GM18519 (cell line): Measurements from ENCODE around the gene CMIP.

Experiments
- ATAC-seq: cut with Tn5 transposase; IDR thresholded peaks from one replicate; pipeline ENCODE4 v1.9.1; 2021; ENCODE audit warnings: mild to moderate bottlenecking, moderate library complexity; ENCODE audit not compliant: unreplicated experiment, low FRiP score

The CMIP gene

DNA sequence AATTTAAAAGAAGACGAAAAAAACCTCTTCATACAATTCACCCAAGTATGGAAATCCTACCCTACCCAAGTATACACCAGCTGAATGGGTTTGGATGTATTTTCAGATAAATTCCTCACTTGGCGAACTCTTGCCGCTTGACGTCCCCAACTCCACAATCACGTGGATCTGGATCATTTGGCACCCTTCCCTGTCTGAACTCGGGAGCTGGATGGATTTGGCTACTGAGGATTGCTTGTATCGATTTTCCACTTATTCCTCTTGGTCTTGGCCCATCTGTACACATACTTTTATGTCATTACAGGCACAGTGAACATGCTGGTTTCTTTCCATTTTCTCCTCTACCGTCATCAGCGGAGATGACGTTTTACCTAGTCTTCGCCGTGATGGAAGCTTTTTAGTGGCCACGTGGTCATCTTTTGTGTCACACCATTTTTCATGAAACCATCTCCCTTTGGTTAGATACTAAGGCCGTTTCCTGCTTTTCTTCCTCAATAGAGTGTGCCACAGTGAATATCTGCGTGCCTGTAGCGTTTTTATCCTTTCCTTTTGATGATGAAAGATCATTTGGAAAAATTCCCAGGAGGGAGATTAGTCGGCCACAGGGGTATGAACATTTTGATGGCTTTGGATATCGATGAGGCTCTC is 47.1 kb downstream of the CMIP start:
- ATAC-seq, result no peak

DNA sequence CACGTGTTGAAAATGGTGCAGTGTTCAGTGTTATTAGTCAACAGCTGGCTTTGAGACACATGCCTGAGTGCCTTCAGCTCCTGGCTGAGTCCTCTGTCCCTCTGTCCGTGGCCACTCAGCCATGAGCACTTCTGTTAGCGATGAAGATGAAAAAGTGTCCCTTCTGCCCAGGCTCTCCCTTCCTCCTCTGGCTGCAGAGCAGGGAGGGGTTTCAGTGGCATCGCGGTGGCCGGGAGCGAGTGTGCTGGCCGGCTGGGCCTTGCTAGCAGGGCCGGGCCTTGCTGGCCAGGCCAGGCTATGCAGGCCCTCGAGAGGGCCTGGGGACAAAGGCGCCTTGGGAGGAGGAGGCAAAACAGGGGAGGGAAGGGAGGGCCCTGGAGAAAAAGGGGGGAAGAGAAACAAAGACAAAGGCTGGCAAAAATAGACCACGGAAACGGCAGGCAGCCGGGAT is 47.7 kb downstream of the CMIP start:
- ATAC-seq, result no peak

DNA sequence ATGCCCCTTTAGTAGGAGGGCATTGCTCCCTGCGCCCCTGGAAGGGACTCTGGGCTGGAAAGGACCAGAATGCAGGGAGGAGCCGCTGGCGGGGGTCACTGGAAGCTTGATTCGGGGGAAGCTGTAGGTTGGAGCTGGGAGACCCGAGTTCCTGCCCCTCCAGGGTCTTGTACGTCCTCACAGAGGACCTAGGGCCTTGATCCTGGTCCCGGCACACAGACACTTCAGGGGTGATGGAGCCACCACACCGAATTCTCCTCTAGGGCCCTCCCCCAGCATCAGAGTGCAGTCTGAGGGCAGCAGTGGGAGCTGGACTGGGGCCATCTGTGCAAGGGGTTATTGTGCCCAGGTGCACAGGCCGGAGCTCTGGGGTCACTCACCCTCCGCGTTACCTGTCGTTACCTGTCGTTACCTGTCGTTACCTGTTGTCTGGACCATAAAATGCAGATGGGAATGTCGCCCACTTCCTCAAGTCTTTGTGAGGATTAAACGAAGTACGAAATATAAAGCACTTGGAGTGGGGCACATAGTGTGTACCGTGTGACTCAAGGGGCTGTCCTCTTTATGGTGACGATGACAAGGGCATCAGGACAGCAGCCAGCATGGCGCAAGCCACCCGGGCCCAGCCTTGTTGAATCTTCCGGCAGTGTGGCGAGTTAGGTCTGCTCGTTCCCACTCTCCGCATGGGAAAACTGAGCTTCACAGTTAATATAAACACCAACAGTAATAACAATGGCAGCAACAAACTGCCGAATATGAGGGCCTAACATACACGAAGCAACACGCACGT is 48.6 kb downstream of the CMIP start:
- no peak for ATAC-seq

DNA sequence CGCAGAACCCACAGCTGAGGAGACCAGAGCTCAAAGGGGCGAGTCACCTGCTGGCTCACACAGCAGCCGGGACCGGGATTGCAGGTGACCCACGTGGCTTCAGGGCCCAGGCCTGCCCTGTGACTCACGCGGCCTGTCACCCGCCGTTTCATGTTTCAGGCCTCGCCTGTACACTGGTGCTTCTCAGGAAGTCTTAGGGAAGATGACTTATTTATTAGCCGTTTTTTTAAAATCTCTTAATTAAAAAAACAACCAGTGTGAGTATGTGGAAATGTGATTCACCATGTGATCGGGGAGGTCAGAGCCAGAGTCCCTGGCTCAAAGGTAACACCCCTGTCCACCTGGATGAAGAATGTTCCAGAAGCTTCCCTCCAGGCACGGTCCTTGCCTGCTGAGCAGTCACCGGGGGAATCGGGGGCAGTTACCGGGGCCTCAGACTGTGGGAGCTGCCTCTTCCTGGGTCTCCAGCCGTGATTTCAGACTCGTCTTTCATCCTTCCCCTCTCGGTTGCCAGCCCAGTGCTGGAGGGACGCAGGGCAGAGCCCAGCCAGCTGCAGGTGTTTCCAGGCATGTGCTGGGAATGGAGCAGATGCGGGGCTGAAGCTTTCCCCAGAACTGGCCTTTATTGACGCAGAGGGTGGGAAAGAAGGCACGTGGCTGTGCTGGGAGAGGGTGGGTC is 49.3 kb downstream of the CMIP start:
- ATAC-seq, result no peak

DNA sequence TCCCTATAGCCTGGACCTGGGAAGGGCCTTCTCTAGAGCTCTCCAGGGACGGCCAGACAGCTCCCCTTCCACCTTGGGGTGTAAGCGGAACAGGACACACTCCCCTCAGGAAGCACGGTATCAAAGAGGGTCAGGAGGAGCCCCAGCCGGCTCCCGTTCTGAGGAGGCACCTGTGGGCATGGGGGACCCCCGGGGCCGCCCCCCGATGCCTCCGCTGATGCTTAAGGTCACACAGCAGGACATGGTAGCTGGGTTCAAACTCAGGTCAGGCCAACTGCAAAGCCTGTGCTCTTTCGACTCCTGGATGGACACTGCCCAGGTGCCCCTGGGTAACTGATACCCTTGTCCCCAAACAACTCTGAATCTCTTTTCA is 49.8 kb downstream of the CMIP start:
- no peak for ATAC-seq

DNA sequence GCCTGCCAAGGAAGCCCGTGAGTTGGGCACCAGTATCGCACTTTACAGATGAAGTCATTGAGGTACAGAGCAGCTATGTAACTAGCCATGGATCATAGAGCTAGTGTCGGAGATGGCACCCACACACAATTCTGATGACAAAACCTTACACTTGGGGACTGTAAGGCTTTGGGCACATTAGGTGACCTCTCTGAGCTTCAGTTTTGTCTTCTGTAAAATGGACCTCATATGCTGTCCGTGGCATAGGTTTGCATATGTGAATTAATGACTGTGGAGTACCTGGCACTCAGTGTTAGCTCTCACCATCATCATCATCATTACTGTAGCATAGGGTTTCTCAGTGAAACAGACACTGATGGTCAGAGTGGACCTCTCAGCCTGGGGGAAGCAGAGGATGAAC is 50.3 kb downstream of the CMIP start:
- no peak for ATAC-seq

DNA sequence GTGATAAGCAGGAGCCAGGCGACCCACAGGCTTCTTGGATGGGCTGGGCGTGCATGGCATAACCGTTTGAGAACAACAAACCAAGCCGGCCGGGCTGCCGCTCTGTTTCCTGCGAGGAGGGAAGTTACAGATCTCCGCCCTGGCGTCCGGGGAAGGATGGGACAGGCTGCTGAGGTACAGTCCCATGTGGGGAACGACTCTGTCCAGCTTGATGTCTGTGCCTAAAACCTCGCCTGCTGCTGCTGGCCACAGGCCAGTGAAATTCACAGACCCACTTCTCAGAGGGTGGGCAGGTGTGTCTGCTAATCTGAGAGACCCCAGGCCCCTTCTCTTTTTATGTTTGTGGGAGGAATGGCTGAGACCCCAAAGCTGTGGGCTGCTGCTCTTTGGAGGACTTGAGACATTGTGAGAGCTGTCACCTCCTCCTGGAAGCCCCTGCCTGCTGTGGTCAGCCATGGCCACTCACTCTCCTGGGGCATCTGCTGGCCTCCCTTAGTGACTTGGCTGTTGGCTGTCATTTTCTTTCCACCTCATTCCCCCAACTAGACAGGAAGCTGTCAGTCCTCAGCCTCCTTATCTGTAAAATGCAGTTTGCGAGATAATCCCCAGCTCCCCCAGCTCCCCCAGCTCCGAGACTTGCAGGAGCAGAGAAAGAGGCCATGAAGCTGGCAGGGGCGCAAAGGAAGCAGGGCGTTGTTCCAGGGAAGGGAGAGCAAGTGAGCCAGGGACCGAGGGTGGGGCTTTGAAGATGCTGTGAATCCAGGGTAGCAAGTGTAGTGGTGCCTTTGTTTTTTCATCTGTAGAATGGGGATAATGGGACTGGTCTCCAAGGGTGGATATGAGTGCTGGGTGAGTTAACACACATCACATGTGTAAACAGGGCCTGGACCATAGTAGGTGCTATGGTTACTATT is 51.0 kb downstream of the CMIP start:
- ATAC-seq, result no peak

DNA sequence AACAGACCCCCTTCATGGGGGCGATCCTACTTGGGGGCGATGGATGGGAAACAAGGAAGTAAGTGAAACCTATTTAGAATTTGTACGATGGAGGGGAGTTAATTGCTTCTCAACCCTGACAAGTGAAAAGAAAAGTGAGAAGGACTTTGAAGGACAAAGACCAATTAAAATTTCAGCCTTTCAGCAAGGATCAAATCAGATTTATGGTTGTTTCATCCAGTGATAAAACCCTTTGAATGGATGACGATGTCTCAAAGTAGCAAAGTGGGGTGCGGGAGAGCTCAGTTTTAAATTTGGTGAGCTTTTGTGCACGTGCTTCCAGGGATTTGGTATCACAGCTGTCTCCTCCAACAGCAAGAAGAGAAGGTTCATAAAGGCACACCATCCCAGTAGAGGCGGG is 51.7 kb downstream of the CMIP start:
- no peak for ATAC-seq

DNA sequence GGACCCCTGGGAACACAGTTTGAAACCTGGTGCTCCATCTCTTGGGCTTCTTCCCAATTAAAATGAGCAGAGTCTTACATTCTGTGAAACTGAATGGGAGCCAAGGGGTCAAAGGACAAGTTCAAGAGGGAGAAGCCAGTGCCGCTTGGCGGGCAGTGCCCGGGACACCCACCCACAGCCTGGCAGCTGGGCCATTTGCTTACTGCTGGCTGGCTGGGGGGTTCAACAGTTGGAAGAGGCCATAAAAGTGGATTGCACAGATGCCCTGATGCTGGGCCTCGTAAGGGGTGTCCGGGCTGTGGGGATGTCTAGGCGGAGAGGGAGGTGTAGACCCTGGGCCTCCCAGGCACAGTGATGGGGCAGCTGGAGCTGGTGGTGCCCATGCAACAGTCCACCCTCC is 52.1 kb downstream of the CMIP start:
- ATAC-seq, result no peak

DNA sequence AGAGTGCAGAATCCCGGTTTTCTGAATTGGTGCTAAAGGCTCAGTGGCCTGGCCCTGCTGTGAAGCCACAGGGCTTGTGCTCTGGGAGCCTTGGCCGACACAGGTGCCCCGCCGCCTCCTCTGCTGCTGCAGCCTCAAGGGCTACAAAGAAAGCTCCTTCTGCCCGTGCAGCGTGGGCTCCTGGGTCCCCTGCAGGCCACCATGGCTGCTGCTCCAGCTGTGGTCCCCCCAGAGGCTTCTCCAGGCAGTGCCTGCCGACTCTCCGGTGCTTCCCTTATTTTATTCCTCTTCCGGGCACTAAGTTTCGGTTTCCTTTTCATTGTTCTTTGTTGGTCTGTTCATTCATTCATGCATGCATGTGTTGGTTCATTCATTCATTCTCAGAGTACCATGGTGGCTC is 53.1 kb downstream of the CMIP start:
- ATAC-seq, result no peak

DNA sequence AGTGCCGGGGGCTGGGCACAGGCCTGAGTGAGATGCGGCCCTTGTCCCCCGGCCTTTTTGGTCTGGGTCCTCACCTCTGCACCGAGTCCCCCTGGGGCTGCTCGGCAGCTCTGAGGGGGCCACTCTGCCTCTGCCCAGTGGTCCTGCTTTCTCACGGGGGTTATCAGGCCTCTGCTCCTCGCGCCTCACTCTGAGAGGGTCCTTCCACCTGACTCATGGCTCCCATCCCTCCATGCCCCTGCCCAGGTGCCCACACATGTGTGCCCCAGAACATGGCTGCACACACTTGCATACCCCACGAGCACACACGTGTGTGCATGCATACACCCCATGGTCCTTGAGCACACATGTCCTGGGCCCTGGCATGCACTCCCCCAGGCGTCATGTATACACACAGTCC is 53.7 kb downstream of the CMIP start:
- ATAC-seq, result no peak

DNA sequence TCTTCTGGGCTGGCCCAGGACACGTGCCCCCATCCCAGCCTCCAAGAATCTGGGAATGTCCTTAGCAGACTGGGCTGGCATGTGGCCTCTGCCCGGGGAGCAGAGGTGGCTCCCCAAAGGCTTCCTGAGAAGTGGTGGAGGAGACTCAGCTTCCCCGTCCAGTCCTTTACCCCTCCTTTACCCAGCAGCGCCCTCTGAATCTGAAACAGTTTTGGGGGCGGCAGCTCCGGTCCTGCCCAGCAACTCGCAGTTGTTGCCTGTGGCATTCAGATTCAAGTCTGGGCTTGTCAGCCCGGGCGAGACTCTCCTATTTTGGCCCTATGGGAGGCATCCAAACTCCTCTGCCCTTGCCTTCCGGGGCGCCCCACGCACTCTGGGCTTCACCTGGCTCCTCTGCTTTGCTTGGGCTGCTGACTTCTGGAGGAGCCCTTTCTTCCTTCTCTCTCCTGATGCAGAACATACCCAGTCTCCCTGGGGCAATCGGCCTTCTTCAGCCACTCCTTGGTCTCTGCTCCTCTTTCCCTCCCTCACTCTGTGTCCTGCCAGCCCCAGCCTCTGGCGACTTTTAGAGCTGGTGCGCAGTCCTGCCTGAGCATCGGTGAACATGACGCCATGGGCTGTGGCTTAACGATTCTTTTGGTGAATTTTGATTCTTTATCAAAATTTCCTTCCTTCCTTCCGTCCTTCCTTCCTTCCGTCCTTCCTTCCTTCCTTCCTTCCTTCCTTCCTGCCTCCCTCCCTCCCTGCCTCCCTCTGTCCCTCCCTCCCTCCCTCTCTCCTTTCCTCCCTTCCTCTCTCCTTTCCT is 55.2 kb downstream of the CMIP start:
- ATAC-seq, result no peak

DNA sequence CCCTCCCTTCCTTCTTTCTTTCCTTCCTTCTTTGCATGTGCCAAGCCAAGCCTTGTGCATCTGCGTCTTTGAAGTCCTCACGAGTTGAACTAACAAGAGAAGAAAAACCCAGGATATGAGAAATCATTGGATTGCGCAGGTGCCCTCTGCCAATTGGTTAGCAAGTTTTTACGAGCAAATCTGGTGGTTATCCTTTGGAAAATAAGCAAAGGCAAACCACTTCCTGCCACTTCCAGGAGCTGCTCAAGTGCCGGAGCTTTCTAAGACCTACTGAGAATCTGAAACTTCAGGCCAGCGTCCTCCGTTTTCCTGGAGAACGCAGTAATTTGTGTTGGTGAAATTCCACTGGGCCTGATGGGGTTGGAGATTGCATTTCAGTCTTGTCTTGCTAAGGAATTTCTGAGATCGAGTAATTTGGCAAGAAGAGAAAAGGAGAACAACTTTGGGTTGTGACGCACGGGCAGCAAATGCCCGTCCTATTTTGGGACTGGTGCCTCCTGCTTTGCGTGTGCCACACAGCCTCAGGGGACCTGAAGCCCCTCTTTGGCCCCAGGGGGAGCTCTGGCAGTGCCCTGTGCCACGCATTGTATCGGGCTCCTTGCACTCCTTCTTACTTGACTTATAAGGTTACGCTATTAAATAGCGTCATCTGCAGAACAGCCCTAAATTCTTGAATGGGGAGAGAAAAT is 56.4 kb downstream of the CMIP start:
- no peak for ATAC-seq

DNA sequence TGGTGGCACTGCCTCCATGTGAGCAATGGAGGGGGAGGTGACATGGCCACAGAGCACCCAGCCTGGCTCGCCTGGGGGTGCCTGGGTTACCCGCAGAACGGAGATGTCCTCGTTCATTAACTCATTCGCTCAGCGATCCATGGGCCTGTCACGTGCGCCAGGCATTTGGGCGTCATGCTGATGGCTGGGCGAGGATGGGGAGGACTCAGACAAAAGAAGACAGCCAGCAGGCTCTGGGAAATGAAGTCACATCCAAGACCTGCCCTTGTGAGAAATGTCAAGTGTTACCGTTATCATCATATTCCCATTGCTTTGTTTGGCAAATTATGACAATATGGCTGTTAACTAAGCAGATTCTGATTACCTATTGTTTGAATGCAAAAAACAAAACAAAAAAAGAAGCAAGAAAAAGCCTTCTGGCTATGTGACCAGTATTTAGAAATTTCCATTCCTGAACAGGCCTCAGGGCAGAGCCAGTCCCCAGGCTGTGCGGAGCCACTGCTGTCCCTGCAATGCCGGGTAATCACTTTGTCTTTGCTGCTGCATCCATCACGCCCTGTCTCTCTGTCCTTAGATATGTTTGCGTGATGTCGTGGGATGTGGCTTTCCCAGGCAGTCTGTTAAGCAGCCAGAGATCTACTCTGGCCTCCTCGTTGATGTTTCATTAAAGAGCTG is 57.9 kb downstream of the CMIP start:
- no peak for ATAC-seq

DNA sequence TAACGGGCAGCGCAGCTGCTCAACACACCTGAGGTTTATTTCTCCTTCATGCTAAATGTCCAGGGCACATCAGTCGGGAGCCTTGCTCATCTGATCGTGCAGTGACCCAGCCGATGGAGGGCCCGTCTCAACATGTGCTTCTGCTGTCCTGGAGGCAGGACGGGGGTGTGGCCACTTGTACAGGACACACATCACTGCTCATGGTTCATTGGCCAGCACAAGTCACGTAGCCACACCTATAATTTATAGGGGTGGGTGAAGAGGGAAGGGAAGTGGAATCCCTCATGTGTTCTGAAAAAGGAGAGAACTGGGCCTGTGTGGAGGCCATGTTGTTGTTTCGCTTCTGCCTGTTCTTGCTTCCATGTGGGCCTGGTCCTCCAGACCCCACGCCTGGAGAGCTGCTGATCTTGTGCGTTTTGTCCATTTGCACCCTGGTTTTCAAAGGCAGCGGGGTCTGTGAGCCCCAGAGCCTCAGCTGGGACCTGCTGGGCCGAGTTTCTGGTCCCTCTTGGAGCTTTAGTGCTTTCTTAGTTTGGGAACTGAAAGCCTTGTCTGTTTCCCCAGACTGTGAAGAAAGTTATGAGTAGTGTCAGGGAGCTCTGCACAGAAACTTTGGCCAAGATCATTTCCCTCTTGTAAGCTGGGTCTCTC is 60.5 kb downstream of the CMIP start:
- ATAC-seq, result no peak

DNA sequence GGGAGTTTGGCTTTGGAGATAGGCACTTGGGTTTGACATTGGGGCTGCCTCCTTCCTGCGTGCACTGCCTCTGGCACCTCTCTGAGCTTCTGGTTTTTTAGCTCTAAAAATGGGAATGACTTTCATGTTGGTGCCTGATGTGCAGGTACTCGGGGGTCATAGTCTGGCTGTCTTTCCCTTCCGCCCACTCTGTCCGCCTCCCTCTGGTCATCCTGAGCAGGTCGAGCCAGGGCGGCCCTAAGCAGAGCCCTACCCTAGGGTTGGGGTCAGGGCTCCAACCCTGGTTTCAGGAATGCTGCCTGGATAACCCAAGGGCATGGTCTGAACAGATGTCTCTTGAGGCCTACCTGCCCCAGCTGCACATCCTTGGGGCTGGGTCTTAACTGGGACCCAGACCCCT is 64.8 kb downstream of the CMIP start:
- no peak for ATAC-seq

DNA sequence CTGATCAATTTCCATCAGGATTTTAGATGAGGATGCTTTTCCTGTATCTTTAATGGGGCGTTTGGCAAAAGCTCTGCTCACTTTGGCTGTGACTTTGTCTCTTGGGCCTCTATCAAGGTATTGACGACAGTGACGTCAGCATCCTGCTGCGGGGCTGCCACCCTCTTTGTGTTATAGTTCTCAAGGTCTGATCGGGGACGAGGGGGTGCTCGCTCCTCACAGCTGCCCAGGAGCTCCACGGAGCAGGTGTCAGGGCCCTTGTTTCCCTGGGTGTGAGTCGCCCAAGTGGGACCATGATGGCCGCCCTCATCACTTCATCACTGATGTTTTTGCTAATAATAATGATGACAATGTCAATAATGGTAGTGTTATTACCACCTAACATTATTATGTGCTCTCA is 65.4 kb downstream of the CMIP start:
- no peak for ATAC-seq

DNA sequence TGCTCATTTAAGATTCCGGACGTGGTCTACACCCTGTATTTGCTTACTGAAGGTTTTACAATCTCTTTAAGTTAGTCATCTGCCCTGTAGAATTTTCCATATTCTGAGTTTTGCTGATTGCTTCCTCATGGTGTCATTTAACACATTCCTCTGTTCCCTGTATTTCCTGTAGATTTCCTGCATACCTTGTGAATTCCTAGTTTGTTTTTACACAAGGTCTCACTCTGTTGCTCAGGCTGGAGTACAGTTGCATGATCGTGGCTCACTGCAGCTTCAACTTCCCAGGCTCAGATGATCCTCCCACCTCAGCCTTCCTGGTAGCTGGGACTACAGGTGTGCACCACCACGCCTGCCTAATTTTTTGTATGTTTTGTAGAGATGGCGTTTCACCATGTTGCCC is 66.8 kb downstream of the CMIP start:
- ATAC-seq, result no peak
